Activated T-helper 1 cell treated with anti-CD3 and anti-CD28 coated beads, Interleukin-12 subunit alpha, Interleukin-12 subunit beta, Interleukin-2, Interleukin-4 antibody, amounts not matched to agents 30 ng/mL and 10 ng/mL and 1 ng/mL, durations not matched to agents 14 hours and 24 hours and 36 hours (primary cell): ENCODE measurements around the gene KIF3A. TPM values are rescaled to one million over a fixed set of nuclear protein-coding genes. Genes with fewer than 3 reads are reported as not detected.

ENCODE experiments used
- DNase-seq: peaks from one replicate; pipeline ENCODE4 v3.0.0; 2021; ENCODE audit warnings: low spot score
- H3K27ac Mint-ChIP-seq: one replicate; pipeline ENCODE4 v1.8.0; 2021; ENCODE audit warnings: mild to moderate bottlenecking, mixed read lengths
- H3K27me3 Mint-ChIP-seq: one replicate; pipeline ENCODE4 v1.8.0; 2022; ENCODE audit warnings: mild to moderate bottlenecking, moderate library complexity, mixed read lengths; ENCODE audit not compliant: insufficient read depth
- H3K36me3 Mint-ChIP-seq: one replicate; pipeline ENCODE4 v1.8.0; 2021; ENCODE audit warnings: low read depth, mixed read lengths
- H3K4me1 Mint-ChIP-seq: one replicate; pipeline ENCODE4 v1.8.0; 2021; ENCODE audit warnings: low read depth, mixed read lengths
- H3K4me3 Mint-ChIP-seq: one replicate; pipeline ENCODE4 v1.8.0; 2021; ENCODE audit warnings: mild to moderate bottlenecking, moderate library complexity, mixed read lengths
- H3K9me3 Mint-ChIP-seq: one replicate; pipeline ENCODE4 v1.8.0; 2021; ENCODE audit warnings: mixed read lengths
- intact Hi-C: fragments of 100-400 bp; cut with micrococcal nuclease; formaldehyde crosslinking; loops from one replicate; pipeline ENCODE4 v1.15.1; 2024
- total RNA-seq: library from RNA; stranded (reverse); gene quantifications from 2 replicates; pipeline ENCODE4 v1.2.3, GENCODE V29; 2022

KIF3A gene
- total RNA-seq, 1 donor from 2014 or later: 66.9 TPM

- peak overlapping the region; percentile 63 for H3K4me3 Mint-ChIP-seq
- peaks cover 5% of the 10 kb centered on the region for H3K9me3 Mint-ChIP-seq
- peaks cover 7% of the 10 kb centered on the region for H3K36me3 Mint-ChIP-seq
- H3K4me1 Mint-ChIP-seq: peaks cover 41% of the 10 kb centered on the region
- intact Hi-C loops: loop anchor here (1.0 kb wide), 2 partner anchors 12 to 13 kb away; no protein-coding TSS in a partner anchor
- peak overlapping the region; percentile 88 for H3K27ac Mint-ChIP-seq
- no peak for DNase-seq
- H3K27me3 Mint-ChIP-seq: no peaks in the 10 kb centered on the region
Measured at GRCh38 chr5:132674671-132675506, 62.5 kb downstream of the KIF3A start.

GRCh38 chr5:132673939-132674630, 63.3 kb downstream of the KIF3A start, which contains the start of gene IL4:
Gene IL4, plus strand, starts transcription at chr5:132673989. Its CDS starts 62 bp downstream, at chr5:132674051.
- peak within 1 kb of the TSS; percentile 63 for H3K4me3 Mint-ChIP-seq
- H3K4me1 Mint-ChIP-seq: peaks cover 41% of the 10 kb centered on the region
- DNase-seq: no peak
- peaks cover 5% of the 10 kb centered on the region for H3K9me3 Mint-ChIP-seq
- intact Hi-C loops: loop anchor here (1.0 kb wide), 2 partner anchors 11 to 14 kb away; no protein-coding TSS in a partner anchor
- H3K27ac Mint-ChIP-seq: peak within 1 kb of the TSS; percentile 88
- H3K36me3 Mint-ChIP-seq: peaks cover 6% of the 10 kb centered on the region
- no peaks in the 10 kb centered on the region for H3K27me3 Mint-ChIP-seq

GRCh38 chr5:132673488-132673887, 63.9 kb downstream of the KIF3A start:
- Mint-ChIP-seq H3K27ac (peak overlapping the region; percentile 88), H3K4me3 (no peak overlapping the region), H3K9me3 (peaks cover 5% of the 10 kb centered on the region), H3K4me1 (peaks cover 41% of the 10 kb centered on the region), H3K36me3 (peaks cover 6% of the 10 kb centered on the region), H3K27me3 (no peaks in the 10 kb centered on the region)
- DNase-seq: no peak
- intact Hi-C loops: no loop called here

GRCh38 chr5:132671000-132671399, 66.3 kb downstream of the KIF3A start:
- peaks cover 4% of the 10 kb centered on the region for H3K36me3 Mint-ChIP-seq
- no peak for DNase-seq
- intact Hi-C loops: no loop called here
- H3K4me3 Mint-ChIP-seq: no peak overlapping the region
- peaks cover 5% of the 10 kb centered on the region for H3K9me3 Mint-ChIP-seq
- H3K4me1 Mint-ChIP-seq: peaks cover 40% of the 10 kb centered on the region
- H3K27me3 Mint-ChIP-seq: no peaks in the 10 kb centered on the region
- H3K27ac Mint-ChIP-seq: no peak overlapping the region

GRCh38 chr5:132669966-132670882, 67.1 kb downstream of the KIF3A start:
- Mint-ChIP-seq H3K9me3 (peaks cover 5% of the 10 kb centered on the region), H3K27ac (no peak overlapping the region), H3K4me3 (no peak overlapping the region), H3K36me3 (peaks cover 6% of the 10 kb centered on the region), H3K27me3 (no peaks in the 10 kb centered on the region), H3K4me1 (peaks cover 38% of the 10 kb centered on the region)
- DNase-seq: no peak
- intact Hi-C loops: no loop called here

- peaks cover 6% of the 10 kb centered on the region for H3K36me3 Mint-ChIP-seq
- peaks cover 34% of the 10 kb centered on the region for H3K4me1 Mint-ChIP-seq
- intact Hi-C loops: no loop called here
- no peak overlapping the region for H3K27ac Mint-ChIP-seq
- H3K27me3 Mint-ChIP-seq: no peaks in the 10 kb centered on the region
- no peak overlapping the region for H3K4me3 Mint-ChIP-seq
- peaks cover 5% of the 10 kb centered on the region for H3K9me3 Mint-ChIP-seq
- DNase-seq: no peak
Measured at GRCh38 chr5:132669455-132669820, 67.9 kb downstream of the KIF3A start.

GRCh38 chr5:132668706-132669454, 68.5 kb downstream of the KIF3A start:
- Mint-ChIP-seq H3K4me3 (no peak overlapping the region), H3K4me1 (peaks cover 34% of the 10 kb centered on the region), H3K36me3 (peaks cover 6% of the 10 kb centered on the region), H3K9me3 (peaks cover 5% of the 10 kb centered on the region), H3K27ac (peak overlapping the region; percentile 7), H3K27me3 (no peaks in the 10 kb centered on the region)
- intact Hi-C loops: no loop called here
- no peak for DNase-seq

- no peak for DNase-seq
- H3K27me3 Mint-ChIP-seq: no peaks in the 10 kb centered on the region
- H3K9me3 Mint-ChIP-seq: peaks cover 5% of the 10 kb centered on the region
- H3K27ac Mint-ChIP-seq: no peak overlapping the region
- intact Hi-C loops: no loop called here
- H3K4me1 Mint-ChIP-seq: peaks cover 35% of the 10 kb centered on the region
- H3K36me3 Mint-ChIP-seq: peaks cover 6% of the 10 kb centered on the region
- no peak overlapping the region for H3K4me3 Mint-ChIP-seq
Measured at GRCh38 chr5:132667761-132668705, 69.3 kb downstream of the KIF3A start.

GRCh38 chr5:132667309-132667708, 70.0 kb downstream of the KIF3A start:
- peaks cover 5% of the 10 kb centered on the region for H3K9me3 Mint-ChIP-seq
- intact Hi-C loops: no loop called here
- H3K36me3 Mint-ChIP-seq: peaks cover 6% of the 10 kb centered on the region
- no peaks in the 10 kb centered on the region for H3K27me3 Mint-ChIP-seq
- no peak overlapping the region for H3K27ac Mint-ChIP-seq
- no peak for DNase-seq
- no peak overlapping the region for H3K4me3 Mint-ChIP-seq
- peaks cover 43% of the 10 kb centered on the region for H3K4me1 Mint-ChIP-seq

GRCh38 chr5:132666310-132667123, 70.8 kb downstream of the KIF3A start:
- Mint-ChIP-seq H3K4me3 (no peak overlapping the region), H3K27me3 (no peaks in the 10 kb centered on the region), H3K36me3 (peaks cover 6% of the 10 kb centered on the region), H3K9me3 (peaks cover 5% of the 10 kb centered on the region), H3K4me1 (peaks cover 51% of the 10 kb centered on the region), H3K27ac (peak overlapping the region; percentile 46)
- intact Hi-C loops: no loop called here
- no peak for DNase-seq
